HG02759 (cell line): ENCODE data around the gene SERINC3.

ENCODE experiments used
- ATAC-seq: cut with Tn5 transposase; IDR thresholded peaks from one replicate; pipeline ENCODE4 v1.9.1; 2021; ENCODE audit warnings: mild to moderate bottlenecking, moderate library complexity; ENCODE audit not compliant: unreplicated experiment

Gene SERINC3

GRCh38 chr20:44533928-44534327 is 12.1 kb upstream of the SERINC3 start:
- ATAC-seq = no peak

- no peak for ATAC-seq
Observed at GRCh38 chr20:44532981-44533331, 11.1 kb upstream of the SERINC3 start.

- ATAC-seq = no peak
Observed at GRCh38 chr20:44532259-44532980, 10.6 kb upstream of the SERINC3 start.

- ATAC-seq = no peak
Observed at GRCh38 chr20:44528309-44528708, 6.4 kb upstream of the SERINC3 start.

GRCh38 chr20:44527716-44528199 is 5.9 kb upstream of the SERINC3 start:
- ATAC-seq = no peak

- no peak for ATAC-seq
Observed at GRCh38 chr20:44526129-44526528, 4.3 kb upstream of the SERINC3 start.

GRCh38 chr20:44523746-44524145 is 1.9 kb upstream of the SERINC3 start:
- no peak for ATAC-seq

- no peak for ATAC-seq
Observed at GRCh38 chr20:44522841-44523240, 971 bp upstream of the SERINC3 start.

- ATAC-seq = no peak
Observed at GRCh38 chr20:44520881-44521280, 989 bp downstream of the SERINC3 start.

- ATAC-seq = no peak
Observed at GRCh38 chr20:44518248-44518647, 3.6 kb downstream of the SERINC3 start.

GRCh38 chr20:44517454-44517853 is 4.4 kb downstream of the SERINC3 start:
- no peak for ATAC-seq

GRCh38 chr20:44516491-44516890 is 5.4 kb downstream of the SERINC3 start:
- no peak for ATAC-seq

- ATAC-seq = no peak
Observed at GRCh38 chr20:44513871-44514270, 8.0 kb downstream of the SERINC3 start.

- ATAC-seq = no peak
Observed at GRCh38 chr20:44509762-44510161, 12.1 kb downstream of the SERINC3 start.

GRCh38 chr20:44504402-44505307 is 17.2 kb downstream of the SERINC3 start:
- ATAC-seq = no peak

- no peak for ATAC-seq
Observed at GRCh38 chr20:44502968-44503367, 18.9 kb downstream of the SERINC3 start.

- ATAC-seq = no peak
Observed at GRCh38 chr20:44501448-44501847, 20.4 kb downstream of the SERINC3 start.

- no peak for ATAC-seq
Observed at GRCh38 chr20:44500221-44500620, 21.6 kb downstream of the SERINC3 start.

- no peak for ATAC-seq
Observed at GRCh38 chr20:44497761-44498160, 24.1 kb downstream of the SERINC3 start.

- ATAC-seq = no peak
Observed at GRCh38 chr20:44496976-44497375, 24.9 kb downstream of the SERINC3 start.

GRCh38 chr20:44495802-44496481 is 25.9 kb downstream of the SERINC3 start:
- no peak for ATAC-seq
